HG03175 (cell line): ENCODE data around the gene PIGM.
A peak's percentile ranks its signal among the peaks of the same experiment; 100 is the strongest.

Source experiments
- ATAC-seq: cut with Tn5 transposase; IDR thresholded peaks from one replicate; pipeline ENCODE4 v1.9.1; 2021; ENCODE audit warnings: mild to moderate bottlenecking, moderate library complexity; ENCODE audit not compliant: unreplicated experiment

PIGM gene

GRCh38 chr1:160024195-160024905, 7.4 kb downstream of the PIGM start:
- no peak for ATAC-seq

- no peak for ATAC-seq
Observed at GRCh38 chr1:160022330-160023310, 9.2 kb downstream of the PIGM start.

- no peak for ATAC-seq
Observed at GRCh38 chr1:160021376-160022074, 10.3 kb downstream of the PIGM start.

DNA sequence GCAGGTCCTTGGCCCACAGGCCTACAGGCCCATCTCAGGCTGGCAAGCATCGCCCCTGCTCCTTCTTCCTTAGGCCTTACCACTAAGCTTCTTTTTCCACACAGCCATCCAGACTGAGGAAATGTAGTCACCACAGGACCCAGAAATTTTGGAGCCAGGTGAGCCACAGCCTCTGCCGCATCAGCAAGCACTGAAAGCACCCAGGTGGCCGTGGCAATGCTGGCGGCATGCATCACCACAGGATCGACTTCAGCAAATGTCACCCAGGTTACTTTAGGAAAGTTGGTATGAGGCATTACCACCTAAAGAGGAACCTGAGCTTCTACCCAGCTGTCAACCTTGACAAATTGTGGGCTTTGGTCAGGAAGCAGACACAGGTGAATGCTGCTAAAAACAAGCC, 11.6 kb downstream of the PIGM start:
- no peak for ATAC-seq

GRCh38 chr1:160018900-160019299, 12.9 kb downstream of the PIGM start:
- ATAC-seq: no peak

GRCh38 chr1:160018347-160018746, 13.4 kb downstream of the PIGM start:
- no peak for ATAC-seq

- no peak for ATAC-seq
Observed at GRCh38 chr1:160017592-160017991, 14.2 kb downstream of the PIGM start.

- no peak for ATAC-seq
Observed at GRCh38 chr1:160011781-160012180, 20.0 kb downstream of the PIGM start.

DNA sequence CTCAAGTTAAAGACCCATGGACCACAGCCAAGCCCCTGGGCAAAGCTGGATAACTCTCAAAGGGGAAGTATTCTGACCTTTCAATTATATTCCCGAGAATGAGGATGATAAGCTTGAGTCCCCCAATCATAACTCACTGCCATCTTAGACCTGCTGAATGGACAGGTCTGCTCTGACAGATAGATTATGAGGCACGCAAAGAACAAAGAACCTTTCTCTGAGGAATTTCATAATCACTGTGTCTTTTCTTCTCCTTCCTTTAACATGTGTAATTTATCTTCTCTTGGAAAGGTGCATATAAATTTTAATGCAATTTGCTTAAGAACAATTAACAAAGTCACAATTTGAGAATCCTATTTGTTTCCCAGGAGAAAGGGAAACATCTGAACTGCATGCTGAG, 22.0 kb downstream of the PIGM start:
- ATAC-seq: no peak

- no peak for ATAC-seq
Observed at GRCh38 chr1:160009081-160009480, 22.7 kb downstream of the PIGM start.

DNA sequence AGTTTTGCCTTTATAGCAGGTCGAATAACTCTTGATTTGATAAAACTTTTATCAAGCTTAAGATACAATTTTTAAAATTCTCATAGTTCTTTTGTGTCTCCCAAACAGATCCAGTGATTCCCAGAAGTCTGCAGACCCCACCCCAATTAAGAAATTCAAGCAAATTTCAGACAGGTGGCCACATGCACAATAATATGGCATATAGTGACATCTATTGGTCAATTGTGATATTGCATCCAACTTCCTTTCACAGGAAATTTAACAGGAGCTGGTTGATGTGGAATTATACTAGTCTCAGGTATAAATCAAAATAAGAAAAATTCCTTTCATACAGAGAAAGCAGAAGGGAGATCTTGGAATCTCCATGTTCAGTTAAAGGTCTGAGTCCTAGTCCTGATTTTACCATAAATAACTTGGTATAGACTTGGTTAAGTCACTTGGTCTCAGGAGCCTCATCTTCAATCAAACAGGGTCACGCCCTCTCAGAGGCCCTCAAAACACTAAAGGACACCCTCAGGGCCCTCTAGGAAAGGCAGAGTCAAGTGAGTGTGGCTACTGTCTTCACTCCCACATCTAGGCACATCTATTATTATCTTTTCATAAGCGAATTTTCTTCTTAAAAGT, 24.1 kb downstream of the PIGM start:
- ATAC-seq: no peak

DNA sequence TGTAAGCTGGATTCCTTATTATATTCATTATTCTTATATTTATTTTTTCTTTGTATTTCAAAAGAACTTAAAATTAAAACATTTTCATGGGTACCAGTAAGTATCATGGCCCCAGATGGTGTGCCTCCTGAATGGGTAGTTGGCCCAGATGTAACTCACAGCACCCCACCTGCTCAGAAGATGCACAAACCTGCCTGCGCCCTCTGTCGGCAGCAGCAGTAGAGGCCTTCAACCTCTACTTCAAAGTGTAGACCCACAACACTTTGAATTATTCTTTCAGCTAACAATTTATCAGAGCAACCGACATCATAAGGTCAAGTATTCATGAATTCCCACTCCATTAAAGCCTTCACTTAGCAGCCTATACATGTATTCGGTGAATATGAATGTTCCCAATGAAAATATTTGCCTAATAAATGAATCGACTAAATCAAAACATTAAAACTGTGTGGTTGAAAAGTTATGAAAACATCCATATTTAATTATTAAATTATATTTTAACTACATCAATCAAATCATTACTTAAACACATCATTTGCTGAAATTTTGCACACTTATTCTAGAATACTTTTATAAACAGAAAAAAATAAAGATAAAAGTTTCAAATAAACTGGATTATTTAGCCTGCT, 25.4 kb downstream of the PIGM start:
- ATAC-seq: peak; percentile 80

- no peak for ATAC-seq
Observed at GRCh38 chr1:160005070-160005469, 26.7 kb downstream of the PIGM start.

DNA sequence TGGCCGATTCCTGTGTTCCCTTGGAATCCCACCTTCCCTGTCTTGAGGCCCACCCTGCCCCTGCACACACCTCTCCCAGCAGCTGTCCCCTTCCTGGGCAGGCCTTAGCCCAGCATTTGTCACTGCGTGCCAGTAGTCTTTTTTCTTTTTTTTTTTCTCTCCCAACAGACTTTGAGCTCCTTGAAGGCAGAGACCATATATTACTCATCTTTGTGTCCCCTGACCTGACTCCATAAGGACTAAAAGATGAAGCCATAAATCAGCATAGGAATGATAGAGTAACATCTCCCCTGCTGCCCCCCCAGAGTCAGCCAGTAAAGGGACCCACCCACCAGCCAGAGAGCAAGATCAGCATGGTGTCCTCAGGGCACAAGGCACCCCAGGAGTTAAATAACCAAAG, 27.4 kb downstream of the PIGM start:
- no peak for ATAC-seq

- no peak for ATAC-seq
Observed at GRCh38 chr1:160004001-160004400, 27.8 kb downstream of the PIGM start.

GRCh38 chr1:160001440-160001839, 30.4 kb downstream of the PIGM start:
- ATAC-seq: no peak

- no peak for ATAC-seq
Observed at GRCh38 chr1:159999204-159999603, 32.6 kb downstream of the PIGM start.

- no peak for ATAC-seq
Observed at GRCh38 chr1:159996653-159997052, 35.1 kb downstream of the PIGM start.

- no peak for ATAC-seq
Observed at GRCh38 chr1:159994896-159995295, 36.9 kb downstream of the PIGM start.

- ATAC-seq: no peak
Observed at GRCh38 chr1:159993911-159994310, 37.9 kb downstream of the PIGM start.

GRCh38 chr1:159992161-159992560, 39.6 kb downstream of the PIGM start:
- no peak for ATAC-seq
